SIG-M5 (cell line): ENCODE results near the gene CPB1.

ENCODE experiments used
- DNase-seq: peaks from one replicate; lab custom pipeline; 2025; lab: John Stamatoyannopoulos, UW

CPB1 gene

DNA sequence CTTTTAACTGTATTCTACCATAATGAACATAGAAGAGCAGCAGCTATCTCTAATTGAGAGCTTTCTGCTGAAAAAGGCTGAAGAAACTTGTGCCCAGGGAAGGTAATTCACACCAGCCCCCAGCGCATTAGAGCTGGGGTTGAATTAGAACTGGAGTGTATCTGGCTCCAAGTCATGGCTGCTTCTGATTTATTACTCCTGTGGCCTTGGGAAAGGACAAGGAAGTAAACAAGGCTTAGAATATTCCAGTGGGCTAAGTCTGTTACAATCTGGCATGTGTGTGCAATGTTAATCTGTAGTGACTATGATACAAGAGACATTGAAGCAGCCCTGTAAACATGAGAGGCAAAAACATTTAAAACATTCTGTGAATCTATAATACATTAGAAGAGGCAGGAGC, 55.6 kb downstream of the CPB1 start:
- DNase-seq, result no peak

DNA sequence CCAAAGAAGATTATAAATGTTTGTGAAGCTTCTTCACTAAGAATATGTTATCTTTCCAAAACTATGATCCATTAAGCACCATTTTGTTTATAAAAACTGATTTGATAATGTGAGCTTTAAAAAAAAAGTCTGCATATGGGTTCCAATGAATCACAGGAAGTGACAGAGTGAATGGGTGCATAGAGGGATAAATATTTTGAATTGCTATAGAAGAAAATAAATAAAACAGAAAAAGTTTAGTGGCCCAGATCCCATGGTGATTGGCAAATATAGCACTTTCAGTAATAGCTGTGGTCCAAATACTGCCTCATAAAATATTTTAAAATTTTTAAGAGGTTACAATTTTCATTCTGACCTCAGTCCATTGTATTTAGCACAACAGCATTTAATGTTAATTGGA, 56.6 kb downstream of the CPB1 start:
- DNase-seq, result no peak

- DNase-seq, result no peak
These were observed 62.2 kb downstream of the CPB1 start for GRCh38 chr3:148889828-148890227.

- no peak for DNase-seq
These were observed 68.5 kb downstream of the CPB1 start for GRCh38 chr3:148896062-148896461.

DNA sequence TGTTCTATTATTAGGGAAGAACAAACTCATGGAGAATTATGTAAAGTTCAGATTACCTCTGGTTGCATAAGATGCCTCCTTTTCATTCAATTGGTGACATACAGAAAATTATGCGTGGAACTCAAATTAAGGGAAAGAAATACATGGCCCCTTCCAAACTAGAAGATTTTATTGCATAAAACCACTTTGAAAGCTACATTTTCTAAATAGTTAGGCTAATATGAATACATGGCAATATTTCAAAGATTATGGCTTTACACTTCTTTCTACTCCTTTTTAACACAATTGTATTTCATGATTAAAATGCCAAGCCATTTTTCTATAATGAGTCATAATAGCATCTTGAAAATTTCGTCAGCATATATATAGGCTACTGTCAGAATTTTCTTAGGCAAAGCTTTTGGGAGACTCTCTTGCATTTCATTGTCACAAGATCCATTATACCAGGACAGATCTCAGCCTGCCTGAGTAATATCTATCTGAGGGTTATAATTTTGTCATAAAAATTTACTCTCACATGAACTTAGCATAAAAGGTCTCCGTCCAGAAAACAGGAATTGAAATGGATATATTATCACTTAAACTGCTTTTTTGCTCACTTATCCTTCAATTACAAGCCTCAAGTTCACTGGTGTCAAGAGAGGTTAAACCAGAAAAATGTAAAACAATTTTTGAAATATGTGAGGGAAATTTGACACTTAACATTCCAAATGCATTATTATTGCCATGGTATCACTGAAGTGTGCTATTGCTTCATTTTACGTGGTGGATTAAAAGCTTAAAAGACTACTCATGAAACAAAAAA, 74.6 kb downstream of the CPB1 start:
- no peak for DNase-seq

DNA sequence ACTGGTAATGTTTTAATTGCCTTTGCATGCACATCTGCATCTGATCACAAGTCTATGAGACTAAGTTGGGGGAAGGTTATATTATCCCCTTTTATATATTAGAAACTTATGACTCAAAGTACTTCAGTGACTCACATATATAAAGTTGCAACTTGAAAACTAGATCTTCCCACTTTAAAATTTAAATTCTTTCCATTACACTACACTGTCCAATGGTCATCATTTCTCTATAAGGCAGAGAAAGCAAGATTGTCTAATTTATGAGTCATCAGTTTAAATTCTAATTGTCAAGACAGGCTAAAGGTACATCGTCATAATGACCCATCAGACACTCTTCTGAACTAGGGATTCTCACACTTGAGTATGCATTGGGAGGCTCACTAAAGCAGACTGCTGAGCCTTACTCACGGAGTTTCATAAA, 75.4 kb downstream of the CPB1 start:
- no peak for DNase-seq

DNA sequence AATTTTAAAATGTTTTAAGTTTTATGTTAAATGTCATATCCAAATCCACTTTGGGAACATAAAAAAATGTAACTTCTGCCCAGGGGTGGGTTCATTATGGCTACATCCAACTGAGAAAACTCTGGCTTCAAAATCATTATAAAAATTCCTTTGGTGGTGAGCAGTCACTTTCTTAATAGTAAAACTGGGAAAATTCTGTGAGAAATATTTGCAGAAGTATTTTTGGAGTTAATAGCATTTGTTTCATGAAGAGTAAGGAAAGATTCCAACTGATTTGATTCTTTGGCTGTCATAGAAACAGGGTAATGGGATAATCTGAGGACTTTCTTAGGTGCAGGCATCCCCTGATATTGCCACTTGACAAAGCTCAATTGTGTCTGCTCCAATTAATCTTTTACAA, 76.3 kb downstream of the CPB1 start:
- DNase-seq, result no peak

DNA sequence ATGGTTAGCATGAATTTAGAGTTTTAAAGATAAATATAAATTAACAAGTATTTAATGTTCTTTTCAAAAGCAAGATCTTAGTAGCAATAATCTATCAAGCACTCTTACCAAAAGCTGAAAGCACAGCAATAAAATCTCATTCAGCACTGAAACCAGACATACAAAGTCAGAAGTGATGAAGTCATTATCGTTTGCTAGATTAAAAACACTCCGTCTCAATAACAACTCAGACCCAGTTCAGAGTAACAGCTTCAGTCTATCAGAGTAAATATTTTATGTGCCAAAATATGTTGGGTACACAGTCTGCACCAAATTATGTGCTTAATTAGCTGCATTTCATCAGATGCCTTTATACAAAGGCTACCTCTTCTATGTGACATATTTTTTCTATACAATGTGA, 79.1 kb downstream of the CPB1 start:
- DNase-seq, result no peak
